NCI-H2227 (cell line): Measurements from ENCODE around the gene RERE.

Experiments
- DNase-seq: peaks from one replicate; lab custom pipeline; 2025; ENCODE audit not compliant: unreplicated experiment; lab: John Stamatoyannopoulos, UW

Gene RERE

GRCh38 chr1:8358897-8359616 is 458.4 kb downstream of the RERE start:
- no peak for DNase-seq

GRCh38 chr1:8358241-8358896 is 459.1 kb downstream of the RERE start:
- DNase-seq, result no peak

GRCh38 chr1:8357329-8358101 is 459.9 kb downstream of the RERE start:
- no peak for DNase-seq

DNA sequence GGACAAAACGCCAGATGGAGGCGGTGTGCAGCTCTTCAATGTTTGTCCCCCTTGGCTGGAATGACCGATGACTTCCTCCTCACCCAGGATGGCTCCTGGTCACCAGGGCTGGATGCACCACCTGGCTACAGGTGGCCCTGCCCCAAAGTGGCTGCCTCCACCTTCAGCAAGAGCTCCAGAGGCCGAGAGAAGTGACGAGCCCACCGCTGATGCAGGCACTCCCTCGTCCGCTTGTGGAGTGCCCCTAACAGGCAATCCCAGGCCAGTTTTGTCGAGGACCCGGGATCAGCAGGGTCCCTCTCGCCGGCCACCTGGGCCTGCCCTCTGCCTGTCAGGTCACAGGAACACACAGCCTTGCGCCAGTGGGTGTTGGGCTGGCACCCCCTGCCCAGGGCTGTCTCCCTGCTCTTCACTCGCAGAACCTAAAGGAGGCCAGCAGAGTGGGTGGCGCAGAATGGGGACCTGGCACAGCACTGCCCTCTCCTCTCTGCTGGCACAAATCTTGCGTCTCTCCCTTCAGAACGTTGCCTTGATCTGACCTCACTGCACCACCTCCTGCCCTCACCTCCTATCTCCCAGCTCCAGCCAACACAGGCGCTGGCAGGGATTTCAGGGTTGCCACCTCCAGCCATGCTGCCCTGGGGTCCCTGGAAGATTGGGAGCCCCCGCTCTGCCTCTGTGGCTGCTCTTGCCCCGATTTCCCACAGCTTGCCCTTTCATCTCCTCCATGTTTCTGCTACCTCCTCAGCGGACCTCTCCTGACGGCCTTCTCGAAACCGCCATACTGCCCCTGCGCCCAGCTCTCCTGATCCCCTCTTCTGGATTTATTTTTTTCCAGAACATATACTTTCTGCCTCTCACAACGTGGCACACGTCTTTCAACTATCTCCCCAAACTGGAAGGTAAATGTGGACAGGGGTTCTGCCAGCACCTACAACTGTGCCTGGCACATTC is 460.9 kb downstream of the RERE start:
- DNase-seq, result no peak

DNA sequence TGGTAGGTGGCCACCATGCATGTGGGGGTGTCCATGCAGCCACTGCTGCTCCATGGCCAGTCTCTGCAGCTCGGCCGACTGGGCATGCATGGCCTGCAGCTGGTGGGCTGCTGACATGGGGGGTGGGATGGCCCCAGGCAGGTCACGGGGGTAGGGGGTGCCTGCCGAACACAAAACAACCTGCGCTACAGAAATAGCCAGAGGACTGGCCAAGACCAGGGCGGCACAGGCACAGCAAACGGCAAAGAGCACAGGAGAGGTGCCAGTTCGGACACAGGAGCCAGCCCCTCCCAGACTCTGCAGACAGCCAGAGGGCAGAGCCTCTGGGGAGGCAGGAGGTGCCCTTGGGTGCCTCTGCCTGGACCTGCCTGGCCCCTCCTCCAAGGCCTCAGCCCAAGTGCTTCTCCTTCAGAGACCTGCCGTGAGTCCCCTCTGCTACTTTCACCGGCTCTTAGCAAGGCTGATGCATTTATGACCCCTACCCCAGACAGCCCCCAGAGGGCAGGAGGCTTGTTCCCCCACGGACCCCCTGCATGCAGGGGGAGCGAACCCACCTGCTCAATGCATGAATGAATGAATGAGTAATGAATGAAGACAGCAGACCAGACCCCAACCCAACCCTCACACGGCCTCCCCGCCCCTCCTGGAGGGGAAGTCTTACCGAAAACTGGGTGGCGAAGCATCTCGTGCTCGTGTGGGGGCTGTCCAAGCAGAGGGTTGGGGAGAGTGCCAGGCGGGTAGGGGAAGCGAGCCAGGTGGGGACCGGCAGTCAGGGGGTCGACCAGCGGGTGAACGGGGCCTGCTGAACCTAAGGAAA is 461.8 kb downstream of the RERE start:
- no peak for DNase-seq

DNA sequence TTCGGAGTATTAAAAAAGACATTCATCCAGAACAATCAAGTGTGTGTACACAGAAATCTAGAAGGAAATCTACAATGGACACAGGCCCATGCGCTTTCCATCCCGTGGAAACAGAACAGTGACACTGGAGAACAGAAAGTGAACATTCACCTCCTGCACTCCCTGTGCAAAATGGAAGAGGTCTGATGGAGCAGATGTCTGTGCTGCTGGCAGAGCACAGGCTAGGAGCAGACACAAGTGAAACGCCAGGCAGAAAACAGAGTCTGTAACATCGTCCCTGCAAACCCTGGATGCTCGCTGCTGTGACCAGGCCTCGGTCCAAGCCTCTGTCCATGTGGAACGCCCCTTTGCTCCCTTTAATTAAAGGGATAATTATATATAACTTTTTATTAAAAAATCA is 463.4 kb downstream of the RERE start:
- no peak for DNase-seq

DNA sequence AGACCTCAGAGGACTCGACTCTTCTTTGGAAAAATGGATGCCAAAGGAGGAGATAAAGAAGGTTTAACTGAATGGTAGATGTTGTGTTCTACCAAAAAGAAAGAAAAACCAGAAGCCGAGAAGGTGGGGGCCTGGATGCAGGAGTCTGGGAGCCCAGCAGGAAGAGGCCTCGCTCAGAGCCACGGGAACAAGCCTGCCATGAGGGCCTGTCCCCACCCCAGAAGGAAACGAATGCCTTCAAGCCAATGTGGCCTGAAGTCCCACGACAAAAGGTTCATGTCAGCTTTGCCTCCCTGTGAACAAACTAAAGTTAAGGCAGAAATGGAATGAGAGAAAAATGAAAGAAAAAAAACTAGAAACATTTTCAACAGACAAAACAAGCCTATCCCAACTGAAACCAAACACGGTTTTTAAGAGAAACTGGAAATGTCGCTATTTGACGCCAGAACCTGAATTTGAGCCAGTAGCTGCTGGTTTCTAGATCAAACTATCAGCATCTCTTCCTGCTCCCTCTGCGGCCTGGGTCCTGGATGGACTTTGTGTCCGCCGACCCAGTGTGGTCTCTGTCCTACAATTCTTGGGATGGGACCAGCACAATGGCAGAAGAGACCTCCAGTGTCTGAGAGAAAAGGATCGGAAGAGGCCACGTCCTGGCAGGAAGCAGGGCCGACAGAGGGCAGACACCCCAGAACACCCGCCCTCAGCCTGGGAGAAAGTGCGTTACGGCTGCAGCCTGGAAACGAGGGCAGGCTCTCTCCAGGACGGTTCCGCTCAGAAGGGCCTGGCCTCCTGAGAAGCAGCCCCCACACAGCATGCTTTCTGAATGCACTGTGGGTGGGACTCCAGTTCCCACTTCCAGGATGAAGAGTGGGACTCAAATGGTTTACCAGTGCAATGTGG is 464.3 kb downstream of the RERE start:
- DNase-seq, result no peak

DNA sequence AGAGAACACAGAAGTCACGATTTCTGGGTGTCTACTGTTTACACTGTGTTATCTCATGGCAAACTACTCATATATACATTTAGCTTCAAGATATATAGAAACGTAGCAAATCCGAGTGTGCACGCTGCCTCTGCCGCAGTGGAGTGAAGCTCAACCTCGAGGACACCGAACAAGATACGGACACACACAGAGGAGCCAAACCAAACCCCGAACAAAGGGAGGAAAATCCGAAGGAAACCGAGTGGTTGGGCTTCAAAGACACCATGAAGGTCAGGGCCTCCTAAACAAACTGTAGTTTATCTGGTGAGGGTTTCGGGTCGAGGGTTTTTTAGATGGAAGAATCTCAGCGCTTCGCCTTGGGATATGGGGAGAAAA is 465.0 kb downstream of the RERE start:
- DNase-seq, result no peak

- DNase-seq, result peak; percentile 35
These were observed 465.6 kb downstream of the RERE start for GRCh38 chr1:8351693-8352470.

DNA sequence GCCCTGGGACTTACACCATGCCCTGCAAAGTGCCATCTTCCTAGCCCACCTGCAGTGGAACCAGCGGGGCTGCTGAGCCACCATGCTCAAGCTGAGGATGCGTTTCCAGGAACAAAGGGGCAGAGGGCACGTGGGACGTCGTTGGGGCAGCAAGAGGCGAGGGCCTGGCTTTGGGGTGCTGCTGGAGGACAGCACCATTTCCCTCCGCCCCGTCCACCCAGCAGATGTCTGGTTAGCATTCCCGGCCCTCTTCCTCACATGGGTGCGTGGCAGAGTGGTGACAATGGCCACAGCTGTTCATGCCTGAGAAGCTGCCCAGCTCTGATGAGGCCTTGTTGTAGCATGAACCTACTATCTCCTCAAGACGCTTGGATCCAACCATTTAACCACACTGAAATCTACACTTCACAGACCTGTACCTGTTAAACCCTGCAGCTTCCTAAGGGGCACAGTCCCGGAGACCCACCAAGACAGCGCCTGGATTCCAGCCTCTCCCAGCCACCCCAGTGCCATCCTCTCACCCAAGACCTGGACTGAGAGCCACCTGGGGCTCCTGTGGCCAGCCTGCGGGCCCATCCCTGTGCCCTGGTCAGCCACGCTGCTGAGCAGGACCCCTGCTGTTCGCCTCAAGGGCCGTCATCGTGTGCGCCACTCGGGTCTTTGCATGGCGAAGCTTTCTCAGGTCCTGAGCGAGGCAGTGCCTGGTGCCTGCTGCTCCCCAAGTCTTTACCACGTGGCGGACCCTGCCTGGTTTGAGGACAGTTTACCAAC is 466.3 kb downstream of the RERE start:
- DNase-seq, result no peak

GRCh38 chr1:8349961-8350360 is 467.5 kb downstream of the RERE start:
- DNase-seq, result no peak

- DNase-seq, result no peak
These were observed 468.0 kb downstream of the RERE start for GRCh38 chr1:8349473-8349865.

DNA sequence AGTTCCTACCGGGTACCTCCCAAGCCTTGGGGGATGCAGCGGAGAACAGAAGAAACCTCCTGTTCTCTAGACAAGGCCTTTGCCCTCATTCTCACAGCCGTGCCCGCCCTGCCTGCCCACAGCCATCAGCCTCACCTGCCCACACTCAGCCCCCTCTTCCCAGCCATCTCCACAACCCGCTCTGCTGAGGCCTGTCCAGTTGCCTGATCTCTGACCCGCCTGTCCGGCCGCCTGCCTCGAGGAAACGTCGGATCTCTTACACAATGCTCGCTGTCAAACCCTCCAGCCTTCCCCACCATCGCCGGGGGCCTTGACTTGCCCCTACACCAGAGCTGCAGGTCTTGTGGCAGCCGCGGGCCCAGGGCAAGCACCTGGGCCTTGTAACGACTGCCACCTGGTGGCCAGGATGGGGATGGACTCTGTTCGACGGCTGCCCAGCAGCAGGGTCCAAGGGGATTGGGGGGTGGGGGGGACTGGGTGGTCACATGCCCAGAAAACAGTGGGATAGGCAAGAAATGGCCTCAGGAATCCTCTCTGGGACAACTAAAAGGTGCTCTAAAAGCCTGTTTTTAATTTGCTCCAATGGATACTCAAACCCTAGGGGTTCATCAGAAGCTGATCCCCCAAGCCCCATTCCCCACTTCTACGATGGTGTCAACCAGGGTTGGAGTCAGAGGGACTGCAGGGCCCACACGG is 468.5 kb downstream of the RERE start:
- peak; percentile 78 for DNase-seq

GRCh38 chr1:8348047-8348776 is 469.2 kb downstream of the RERE start:
- no peak for DNase-seq

DNA sequence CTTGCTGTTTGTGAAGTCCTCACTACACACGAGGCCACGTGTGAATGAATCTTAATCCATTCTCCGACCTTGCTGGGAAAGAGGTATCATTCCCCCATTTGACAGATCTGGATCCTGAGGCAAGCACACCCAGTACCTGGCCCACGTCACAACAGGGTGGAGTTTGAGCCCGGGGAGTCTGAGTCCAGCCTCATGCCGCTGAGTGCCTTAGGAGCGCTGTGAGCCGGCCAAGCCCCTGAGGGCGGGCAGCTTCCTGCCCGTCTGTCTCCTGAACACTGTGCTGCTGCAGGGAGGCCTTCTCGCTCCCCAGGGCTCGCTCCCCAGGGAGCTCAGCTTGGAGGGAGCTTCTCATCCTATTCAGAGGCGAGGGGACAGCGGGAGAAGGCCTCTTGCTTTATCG is 469.8 kb downstream of the RERE start:
- no peak for DNase-seq

GRCh38 chr1:8345621-8346415 is 471.6 kb downstream of the RERE start:
- DNase-seq, result no peak
